ENCODE data around the gene DHRS4L2.
A peak's percentile ranks its signal among the peaks of the same experiment; 100 is the strongest.
"Not testable (repeated sequence)": the region's sequence is repeated elsewhere in the genome, so short reads cannot be mapped to it uniquely, and the experiment has no call there.

DHRS4L2 gene

DNA sequence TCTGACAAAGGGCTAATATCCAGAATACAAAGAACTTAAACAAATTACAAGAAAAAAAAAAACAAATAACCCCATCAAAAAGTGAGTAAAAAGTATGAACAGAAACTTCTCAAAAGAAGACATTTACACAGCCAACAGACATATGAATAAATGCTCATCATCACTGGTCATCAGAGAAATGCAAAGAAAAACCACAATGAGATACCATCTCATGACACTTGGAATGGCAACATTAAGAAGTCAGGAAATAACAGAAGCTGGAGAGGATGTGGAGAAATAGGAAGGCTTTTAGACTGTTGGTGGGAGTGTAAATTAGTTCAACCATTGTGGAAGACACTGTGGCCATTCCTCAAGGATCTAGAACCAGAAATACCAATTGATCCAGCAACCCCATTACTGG lies 30.2 kb downstream of the DHRS4L2 start:
- not testable (repeated sequence) for DNase-seq

DNA sequence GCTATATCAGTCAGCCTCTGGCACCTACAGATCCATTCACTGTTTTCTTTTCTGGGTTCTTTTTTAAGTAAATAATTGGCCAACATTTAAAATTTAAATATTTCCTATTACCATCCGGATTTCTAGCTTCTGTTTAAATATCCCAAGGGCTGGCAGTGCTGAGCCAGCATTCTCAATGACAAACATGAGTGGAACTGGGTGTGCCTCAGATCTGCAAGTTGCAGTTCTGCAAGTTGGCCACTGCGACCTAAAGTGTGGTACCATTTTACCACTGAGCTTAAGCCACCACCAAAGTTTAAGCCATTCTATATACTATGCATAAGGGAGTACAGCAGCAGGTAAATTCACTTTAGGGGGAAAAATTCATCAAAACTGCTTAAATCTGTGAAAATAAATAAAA lies 31.2 kb downstream of the DHRS4L2 start:
- not testable (repeated sequence) for DNase-seq

DNA sequence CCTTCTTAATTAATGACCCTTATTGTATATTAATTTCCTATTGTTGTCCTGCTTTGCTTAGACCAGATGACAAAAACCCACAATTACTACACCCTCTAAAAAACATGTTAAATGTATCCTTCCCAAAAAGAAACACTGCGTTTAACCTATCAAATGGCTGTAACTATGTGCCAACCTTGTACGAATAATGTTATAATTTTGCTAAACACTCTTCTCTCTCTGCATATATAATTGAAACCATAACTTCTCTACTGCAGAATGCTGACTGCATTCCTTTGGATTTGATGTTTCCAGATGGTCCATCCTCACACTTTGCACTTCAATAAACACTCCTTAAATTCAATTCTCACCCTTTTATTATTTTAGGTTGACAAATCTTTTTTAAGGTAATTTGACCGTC lies 31.8 kb downstream of the DHRS4L2 start:
- DNase-seq: not testable (repeated sequence)

DNA sequence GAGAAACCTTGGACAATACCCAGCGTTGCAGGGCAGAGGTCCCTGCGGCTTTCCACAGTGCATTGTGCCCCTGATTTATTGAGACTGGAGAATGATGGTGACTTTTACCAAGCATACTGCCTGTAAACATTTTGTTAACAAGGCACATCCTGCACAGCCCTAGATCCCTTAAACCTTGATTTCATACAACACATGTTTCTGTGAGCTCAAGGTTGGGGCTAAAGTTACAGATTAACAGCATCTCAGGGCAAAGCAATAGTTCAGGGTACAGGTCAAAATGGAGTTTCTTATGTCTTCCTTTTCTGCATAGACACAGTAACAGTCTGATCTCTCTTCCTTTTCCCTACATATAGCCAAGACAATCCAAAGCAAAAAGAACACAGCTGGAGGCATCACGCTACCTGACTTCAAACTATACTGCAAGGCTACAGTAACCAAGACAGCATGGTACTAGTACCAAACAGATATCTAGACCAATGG lies 36.2 kb downstream of the DHRS4L2 start:
- DNase-seq: not testable (repeated sequence)

DNA sequence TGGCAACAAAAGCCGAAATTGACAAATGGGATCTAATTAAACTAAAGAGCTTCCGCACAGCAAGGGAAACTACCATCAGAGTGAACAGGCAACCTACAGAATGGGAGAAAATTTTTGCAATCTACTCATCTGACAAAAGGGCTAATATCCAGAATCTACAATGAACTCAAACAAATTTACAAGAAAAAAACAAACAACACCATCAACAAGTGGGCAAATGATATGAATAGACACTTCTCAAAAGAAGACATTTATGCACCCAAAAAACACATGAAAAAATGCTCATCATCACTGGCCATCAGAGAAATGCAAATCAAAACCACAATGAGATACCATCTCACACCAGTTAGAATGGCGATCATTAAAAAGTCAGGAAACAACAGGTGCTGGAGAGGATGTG lies 41.0 kb downstream of the DHRS4L2 start:
- not testable (repeated sequence) for DNase-seq

DNA sequence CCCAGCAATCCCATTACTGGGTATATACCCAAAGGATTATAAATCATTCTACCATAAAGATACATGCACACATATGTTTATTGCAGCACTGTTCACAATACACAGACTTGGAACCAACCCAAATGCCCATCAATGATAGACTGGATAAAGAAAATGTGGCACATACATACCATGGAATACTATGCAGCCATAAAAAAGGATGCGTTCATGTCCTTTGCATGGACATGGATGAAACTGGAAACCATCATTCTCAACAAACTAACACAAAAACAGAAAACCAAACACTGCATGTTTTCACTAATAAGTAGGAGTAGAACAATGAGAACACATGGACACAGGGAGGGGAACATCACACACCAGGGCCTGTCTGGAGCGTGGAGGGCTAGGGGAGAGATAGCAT lies 42.6 kb downstream of the DHRS4L2 start:
- DNase-seq: not testable (repeated sequence)

DNA sequence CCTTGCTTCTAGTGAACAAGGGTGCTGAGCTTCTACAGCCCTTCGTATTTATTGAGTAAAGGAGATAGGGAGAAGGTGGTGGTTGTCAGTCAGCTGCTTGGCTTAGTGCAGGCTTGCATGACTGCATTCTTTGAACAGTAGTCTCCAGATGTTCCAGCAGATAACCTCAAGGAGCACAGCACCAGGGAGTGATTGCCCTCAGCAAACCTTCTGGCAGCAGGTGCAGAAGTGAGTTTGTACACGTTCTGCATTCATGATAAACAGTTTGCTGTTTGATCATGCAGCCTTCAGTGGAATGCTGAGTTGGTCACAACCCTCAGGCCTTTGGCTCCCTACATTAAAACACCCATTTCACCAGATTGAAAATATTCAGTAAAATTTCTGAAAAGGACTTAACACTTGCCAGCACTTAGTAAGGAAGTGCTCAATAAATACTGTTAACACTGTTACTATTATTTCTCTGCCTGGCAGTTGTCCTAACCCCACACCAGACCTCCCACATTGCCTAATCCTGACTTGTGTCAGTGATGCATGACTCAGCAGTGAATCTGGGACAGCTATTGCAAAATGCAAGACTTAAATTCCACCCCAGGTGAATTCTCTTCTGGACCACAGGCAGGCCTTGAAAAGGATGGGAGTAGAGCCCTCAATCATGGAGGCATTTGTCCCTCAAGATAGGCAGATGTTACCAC lies 44.1 kb downstream of the DHRS4L2 start:
- DNase-seq: no peak

DNA sequence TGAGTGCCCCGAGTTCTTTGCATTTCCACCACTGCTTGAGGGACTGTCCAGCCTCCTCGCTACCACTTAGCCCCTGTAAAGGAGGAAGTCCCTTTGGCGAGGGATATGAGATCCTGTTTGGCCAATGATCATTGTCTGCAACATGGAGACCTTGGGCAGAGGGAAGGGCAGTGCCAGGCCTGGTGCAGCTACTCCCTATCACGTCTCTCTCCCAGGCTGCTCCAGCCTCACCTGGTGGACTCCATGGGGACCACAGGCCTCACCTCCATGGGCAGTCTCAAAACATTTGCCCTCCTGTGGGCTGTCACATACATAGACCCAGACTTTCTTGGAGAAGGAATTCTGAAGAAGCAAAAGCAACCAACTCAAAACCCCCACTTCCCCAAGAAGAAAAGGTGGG lies 47.0 kb downstream of the DHRS4L2 start:
- DNase-seq: not testable (repeated sequence)

DNA sequence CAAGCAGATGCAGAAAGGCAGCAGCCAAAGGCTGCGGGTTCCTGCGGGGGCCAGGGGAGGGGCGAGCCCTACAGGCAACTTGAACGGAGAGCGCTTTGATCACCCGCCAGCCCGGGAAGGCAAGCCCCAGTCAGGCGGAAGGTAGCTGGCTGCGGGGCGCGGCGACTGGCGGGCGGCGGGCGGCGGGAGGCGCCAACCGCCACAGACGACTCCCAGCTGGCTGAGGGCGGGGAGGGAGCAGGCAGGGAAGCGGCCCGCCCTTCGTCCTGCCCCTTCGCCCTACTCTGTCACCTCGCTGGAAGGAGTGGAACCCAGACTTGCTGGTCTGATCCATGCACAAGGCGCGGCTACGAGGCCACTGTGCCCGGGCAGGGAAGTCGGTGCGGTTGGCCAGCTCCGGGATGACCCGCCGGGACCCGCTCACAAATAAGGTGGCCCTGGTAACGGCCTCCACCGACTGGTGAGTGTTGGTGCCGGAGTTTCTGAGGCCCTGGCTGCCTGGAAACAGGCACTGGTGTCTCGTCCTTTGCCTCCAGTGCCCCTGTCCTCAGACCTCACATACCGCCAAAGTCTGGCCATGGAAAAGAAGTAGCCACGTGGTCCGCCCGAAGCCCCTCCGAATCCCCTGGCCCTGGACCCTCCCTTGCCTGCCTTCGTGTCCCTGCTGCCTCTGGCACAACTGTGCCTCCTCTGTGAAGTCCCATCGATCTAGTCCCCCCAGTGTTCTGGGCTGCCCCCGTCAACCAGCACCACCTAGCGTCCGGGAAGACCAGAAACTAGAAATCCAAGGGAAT lies 47.6 kb downstream of the DHRS4L2 start:
- DNase-seq: peak in 48 of 51 donors; percentile 35 to 84 (median 66)

DNA sequence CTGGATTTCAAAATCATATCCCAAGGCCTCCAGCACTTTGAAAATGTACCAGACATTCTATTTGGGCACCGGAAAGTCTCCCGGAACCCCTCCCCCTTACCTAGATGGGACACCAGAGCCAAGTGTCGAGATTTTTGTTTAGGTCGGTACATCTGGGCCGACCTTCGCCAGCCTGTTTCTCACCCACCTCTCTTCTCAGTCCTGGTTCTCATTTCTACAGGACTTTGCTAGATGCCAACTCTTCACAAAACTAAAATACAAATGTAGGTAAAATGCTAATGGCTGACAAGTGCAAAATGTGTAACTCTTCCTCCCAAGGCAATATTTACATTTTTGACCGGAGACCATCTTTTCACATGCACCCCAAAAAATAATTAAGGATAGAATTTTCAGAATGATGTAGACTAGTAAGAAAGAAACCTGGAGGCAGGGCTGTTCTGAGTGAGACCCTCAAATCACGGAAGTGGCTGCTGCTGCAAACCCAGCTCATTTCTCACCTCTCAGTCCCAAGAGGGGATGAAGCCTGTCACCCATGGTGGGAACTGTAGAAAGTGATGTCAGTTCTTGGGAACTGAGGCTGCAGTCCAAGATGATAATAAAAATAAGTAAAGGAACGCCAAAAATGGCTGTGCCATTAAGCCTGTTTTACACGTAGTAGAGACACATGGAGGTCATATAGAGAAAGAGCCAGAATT lies 48.4 kb downstream of the DHRS4L2 start:
- not testable (repeated sequence) for DNase-seq

DNA sequence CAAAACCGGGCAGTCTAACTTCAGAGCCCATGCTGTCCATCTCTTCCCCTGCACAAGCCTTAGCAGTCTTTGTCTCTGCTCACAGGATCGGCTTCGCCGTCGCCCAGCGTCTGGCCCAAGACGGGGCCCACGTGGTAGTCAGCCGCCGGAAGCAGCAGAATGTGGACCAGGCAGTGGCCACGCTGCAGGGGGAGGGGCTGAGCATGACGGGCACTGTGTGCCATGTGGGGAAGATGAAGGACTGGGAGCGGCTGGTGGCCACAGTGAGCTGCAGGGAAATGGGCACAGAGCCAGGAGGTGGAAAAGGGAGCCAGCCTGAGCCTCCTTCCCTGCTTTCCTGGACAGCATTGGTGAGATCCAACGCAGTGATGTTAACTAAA lies 48.9 kb downstream of the DHRS4L2 start:
- peak in 3 of 51 donors; percentile 9 to 27 (median 19) for DNase-seq

DNA sequence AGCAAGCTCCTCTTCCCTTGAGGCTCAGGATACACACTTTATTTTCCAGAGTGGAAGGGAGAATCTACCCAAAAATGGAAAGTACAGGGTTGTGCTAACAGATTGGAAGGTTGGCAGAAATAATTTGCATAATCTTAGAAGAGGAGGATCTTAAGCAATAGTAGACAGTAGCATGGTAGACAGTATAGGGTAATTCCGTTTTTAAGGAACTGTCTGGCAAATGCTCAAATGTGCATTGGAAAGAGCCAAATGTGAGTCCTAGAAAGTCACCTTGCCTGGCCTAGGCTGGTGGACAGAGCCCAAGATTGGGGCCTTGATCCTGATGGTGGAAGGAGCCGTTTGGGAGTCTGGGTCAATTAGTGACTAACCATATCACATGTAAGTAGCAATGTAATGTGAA lies 50.0 kb downstream of the DHRS4L2 start:
- DNase-seq: no peak

DNA sequence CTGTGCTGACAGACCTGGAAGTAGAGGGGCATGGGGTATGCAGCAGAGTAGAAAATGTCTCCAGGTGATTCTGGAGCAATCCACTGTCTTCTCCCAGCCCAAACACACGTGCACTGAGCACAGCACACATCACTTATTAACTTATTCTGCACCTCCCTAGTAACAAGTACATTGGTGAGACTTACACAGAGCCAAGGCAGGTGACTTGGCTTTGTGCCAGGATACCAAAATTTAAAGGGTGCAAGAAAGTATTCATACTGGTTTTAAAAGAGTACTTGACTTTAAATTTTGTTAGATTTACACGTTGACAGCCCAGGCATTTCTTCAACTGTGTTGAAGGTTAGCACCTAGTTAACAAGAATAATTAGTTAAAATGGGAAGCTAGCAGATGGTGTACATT lies 52.0 kb downstream of the DHRS4L2 start:
- DNase-seq: no peak

DNA sequence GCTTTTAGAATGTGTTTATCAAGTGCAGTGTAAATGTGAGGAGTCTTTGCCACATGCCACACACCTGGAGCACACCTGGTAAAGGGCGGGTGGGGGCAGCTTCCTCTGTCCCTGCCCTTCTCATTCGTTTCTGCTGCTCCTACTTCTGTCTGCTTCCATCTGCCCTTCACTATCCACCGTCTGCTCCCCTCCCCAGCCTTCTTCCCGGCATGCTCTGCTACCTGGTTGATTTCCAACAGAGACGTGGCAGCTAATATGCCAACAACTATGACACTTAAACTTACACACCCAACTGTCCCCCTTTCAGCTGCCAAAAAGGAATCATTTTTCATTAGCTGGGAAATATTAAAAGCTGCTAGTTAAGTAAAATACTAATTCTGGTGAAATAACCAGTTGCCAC lies 54.0 kb downstream of the DHRS4L2 start:
- no peak for DNase-seq

DNA sequence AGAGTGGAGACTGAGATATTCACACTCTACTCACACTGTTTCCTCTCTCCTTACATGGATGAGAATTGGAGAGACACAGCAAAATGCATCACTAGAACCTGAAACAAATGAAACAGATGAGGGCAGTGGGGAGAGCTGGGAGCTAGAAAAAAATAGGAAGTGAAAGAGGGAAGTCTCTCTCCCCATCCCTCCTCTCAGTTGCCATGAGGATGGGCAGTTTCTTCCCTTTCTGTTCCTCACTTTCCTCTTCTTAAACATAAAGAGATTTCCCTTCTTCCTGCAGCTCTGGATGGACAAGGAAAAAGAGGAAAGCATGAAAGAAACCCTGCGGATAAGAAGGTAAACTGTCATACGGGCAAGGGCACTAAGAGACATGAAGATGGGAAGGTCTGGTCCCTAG lies 60.3 kb downstream of the DHRS4L2 start:
- DNase-seq: not testable (repeated sequence)

DNA sequence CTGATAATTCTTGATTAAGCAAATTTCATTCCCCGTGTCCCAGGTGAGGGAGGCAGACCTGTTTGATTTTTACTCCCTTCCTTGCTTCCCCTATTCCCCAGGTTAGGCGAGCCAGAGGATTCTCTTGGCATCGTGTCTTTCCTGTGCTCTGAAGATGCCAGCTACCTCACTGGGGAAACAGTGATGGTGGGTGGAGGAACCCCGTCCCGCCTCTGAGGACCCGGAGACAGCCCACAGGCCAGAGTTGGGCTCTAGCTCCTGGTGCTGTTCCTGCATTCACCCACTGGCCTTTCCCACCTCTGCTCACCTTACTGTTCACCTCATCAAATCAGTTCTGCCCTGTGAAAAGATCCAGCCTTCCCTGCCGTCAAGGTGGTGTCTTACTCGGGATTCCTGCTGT lies 62.0 kb downstream of the DHRS4L2 start:
- DNase-seq: not testable (repeated sequence)

DNA sequence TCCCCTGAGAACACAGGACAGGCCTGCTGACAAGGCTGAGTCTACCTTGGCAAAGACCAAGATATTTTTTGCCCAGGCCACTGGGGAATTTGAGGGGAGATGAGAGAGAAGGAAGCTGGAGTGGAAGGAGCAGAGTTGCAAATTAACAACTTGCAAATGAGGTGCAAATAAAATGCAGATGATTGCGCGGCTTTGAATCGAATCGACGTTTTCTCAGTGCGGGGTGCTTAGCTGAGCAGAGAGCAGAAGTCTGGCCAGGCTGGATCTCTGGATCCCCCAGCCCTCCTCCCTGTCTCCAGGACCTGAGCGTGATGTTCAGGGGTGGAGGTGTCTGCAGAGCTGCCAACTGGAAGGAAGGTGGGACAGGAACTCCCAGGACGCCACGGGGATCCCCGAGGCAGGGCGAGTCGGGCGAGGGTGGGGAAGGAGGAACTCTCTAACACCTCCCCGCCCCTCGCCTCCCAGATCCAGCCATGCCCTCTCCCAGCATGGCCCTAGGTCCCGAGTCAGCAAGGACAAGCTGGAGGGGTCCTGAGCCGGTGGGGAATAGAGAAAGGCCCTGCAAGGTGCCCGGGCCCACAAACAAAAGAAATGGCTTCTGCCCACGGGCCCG lies 62.6 kb downstream of the DHRS4L2 start:
- peak in 14 of 51 donors; percentile 24 to 84 (median 52) for DNase-seq

DNA sequence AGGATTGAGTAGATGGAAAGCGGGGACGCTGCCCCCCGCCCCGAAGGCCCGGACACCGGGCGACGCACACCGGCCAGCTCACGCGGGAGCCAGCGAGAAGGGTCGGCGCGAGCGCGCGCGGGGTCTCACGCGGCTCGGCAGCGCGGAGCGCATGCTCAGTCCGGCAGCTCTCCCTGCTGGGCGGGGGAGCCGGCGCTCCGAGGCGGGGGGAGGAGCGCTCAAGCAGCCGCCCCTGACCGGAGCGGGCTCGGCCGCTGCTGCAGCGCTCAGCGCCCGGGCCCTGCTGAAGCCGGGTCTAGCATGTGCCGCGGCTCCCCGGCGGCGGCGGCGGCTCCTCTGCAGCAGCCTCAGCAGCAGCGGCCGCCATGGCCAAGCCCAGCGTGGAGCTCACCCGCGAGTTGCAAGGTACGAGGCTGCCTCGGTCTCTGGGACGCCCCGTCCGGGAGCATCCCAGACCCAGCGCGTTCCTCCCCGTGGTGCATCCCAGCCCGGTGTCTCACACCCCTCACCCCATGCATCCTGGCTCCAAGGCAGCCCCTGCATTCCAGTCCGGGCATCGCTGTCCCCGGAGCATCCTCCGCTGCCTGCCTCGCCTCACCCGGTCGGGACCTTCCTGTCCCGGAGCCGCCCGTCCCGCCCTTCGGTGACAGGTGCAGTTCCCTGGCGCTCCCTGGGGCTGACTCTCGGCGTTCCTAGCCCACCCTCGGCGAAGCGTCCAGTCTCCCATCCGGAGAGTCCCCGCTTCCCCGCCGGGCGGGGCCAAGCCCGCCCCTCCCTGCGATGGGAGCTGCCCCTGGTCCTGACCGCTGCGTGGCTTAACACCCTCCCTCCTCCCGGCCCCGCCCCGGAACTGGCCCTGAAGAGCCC lies 63.3 kb downstream of the DHRS4L2 start, which contains the start of gene CARMIL3:
TSS of gene CARMIL3 (plus strand) at position 221 of the 867 bp plus-strand sequence. CDS start at position 366, 145 bp downstream.
- peak in 46 of 51 donors; percentile 27 to 85 (median 68) for DNase-seq

DNA sequence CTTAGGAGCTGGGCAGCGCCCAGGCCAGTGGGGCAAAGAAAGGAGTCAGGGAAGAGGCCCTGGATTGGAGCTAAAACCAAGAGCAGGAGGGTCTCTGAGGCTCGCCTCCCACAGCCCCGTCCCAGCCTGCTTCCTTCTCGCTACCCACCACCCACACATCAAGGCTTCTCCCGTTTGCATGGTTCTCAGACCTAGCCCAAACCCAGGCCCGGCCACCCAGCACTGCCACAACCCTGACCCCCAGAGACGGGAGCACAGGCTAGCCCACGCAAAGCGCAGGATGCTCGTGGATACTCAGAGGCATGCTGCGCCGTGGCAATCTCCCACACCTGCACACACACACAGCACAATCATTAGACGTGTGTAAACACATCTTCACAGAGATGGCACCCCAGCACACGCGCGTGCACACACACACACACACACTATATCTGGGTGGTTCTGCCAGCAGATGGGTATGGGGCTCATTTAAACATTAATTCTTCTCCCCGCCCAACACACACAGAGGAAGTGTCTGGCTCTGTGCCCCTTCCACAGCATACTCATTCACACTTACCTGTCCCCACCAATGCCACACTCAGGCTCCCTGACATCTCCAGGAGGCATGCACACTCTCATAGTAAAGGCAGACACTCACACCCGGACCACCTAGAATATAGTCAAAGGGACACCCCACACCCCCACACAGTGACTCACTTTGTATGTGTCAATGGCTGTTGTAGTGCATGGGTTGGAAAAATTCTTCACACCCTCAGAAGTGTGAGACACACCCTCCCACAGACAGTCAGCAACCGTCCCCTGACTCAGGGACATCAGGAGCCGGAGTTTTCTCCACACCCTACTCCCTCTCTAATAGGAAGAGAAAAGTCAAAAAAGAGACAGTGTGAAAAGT lies 64.2 kb downstream of the DHRS4L2 start:
- peak in 2 of 51 donors; percentile 21 to 62 for DNase-seq

Data from hypothalamus (tissue), 51 donors.